Muscle layer of duodenum (tissue), 2 donors: ENCODE measurements around the gene DCTPP1.
"Not testable (repeated sequence)": the region's sequence is repeated elsewhere in the genome, so short reads cannot be mapped to it uniquely, and the experiment has no call there.

Source experiments
- H3K27ac ChIP-seq: one replicate; pipeline ENCODE4 v1.7.0; 2013; ENCODE audit warnings: mild to moderate bottlenecking, low read length
- H3K27me3 ChIP-seq: one replicate; pipeline ENCODE4 v1.7.0; 2013; ENCODE audit warnings: low read depth, mild to moderate bottlenecking, control low read depth, low read length
- H3K36me3 ChIP-seq, 2 donors: one replicate each; pipeline ENCODE4 v1.7.0; 2013; ENCODE audit warnings: low read length in 2 of 2, control low read depth in 1 of 2, mild to moderate bottlenecking in 1 of 2; ENCODE audit not compliant: insufficient read depth in 2 of 2, control insufficient read depth in 1 of 2
- H3K4me1 ChIP-seq, 2 donors: one replicate each; pipeline ENCODE4 v1.7.0; 2013; ENCODE audit warnings: low read length in 2 of 2, mild to moderate bottlenecking in 2 of 2, control low read depth in 1 of 2, moderate library complexity in 1 of 2; ENCODE audit not compliant: insufficient read depth in 2 of 2, control insufficient read depth in 1 of 2
- H3K4me3 ChIP-seq, 2 donors: one replicate each; pipeline ENCODE4 v1.7.0; 2013; ENCODE audit warnings: low read length in 2 of 2, low read depth in 1 of 2, mild to moderate bottlenecking in 1 of 2
- H3K9me3 ChIP-seq, 2 donors: one replicate each; pipeline ENCODE4 v1.7.0; 2013; ENCODE audit warnings: low read length in 2 of 2, control low read depth in 1 of 2, mild to moderate bottlenecking in 1 of 2; ENCODE audit not compliant: control insufficient read depth in 1 of 2
- donor health status: healthy.

The DCTPP1 gene

GRCh38 chr16:30407804-30408534 lies 21.9 kb downstream of the DCTPP1 start:
- Histone ChIP-seq H3K36me3 (peaks cover 9% of the 10 kb centered on the region in 2 donors), H3K9me3 (no peaks in the 10 kb centered on the region), H3K27me3 (no peaks in the 10 kb centered on the region), H3K27ac (no peak overlapping the region), H3K4me3 (peak overlapping the region; percentile 72 to 75), H3K4me1 (peaks cover 14 to 20% of the 10 kb centered on the region in 2 donors)

DNA sequence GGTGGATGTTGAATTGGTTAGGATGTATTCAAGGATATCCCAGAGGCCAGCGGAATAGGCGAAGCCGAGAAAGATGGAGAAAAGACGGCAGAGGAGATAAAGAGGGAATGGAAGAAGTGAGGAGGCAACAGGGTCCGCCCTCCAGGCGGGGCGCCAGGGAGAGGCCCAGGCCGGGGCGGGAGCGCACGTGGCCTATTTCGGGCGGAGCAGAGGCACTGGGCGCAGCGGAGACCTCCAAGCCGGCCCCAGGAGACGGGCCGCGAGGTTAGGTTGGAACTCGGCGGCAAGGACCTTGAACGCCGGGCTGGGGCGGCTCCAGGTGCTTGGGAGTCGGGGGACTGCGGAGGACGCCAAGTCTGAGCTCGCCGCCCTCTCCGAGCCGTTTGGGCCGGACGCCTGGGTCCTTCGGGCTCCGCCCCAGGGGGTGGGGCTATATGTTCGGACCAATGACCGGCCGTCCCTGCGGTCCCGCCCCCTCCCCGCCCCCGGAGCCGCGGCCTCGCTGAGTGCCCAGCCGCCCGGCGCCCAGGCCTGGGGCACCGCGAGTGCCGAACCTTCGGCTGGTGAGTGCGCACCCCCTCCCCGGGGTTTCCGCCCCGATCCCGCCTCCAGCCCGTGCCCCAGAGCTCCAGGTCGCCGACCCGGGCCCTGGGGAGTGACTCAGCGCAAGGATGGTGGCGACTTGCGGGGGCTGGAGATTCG lies 22.6 kb downstream of the DCTPP1 start, which contains the start of gene ZNF771:
Gene ZNF771, plus strand, starts transcription at position 505 of the 702 bp plus-strand sequence. CDS start 448 bp downstream, outside the sequence.
- Histone ChIP-seq H3K4me3 (peak within 1 kb of the TSS; percentile 72 to 75), H3K4me1 (peaks cover 14 to 20% of the 10 kb centered on the region in 2 donors), H3K36me3 (peaks cover 9% of the 10 kb centered on the region in 2 donors), H3K9me3 (no peaks in the 10 kb centered on the region), H3K27ac (peak within 1 kb of the TSS; percentile 67), H3K27me3 (no peaks in the 10 kb centered on the region)

DNA sequence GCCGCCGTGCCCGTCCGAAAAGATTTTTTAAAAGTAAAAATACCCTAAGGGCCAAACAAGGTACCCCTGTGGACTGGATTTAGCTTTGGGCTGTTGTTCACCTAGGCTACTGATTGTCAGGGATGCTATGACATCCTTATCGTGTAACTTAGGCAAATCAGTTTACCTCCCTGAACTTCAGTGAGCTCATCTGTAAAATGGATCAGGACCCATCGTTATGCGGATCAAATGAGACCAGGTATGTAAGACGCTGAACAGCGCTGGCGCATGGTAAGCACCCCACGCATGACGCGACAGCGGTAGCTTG lies 23.1 kb downstream of the DCTPP1 start:
- Histone ChIP-seq H3K4me1 (peaks cover 14 to 20% of the 10 kb centered on the region in 2 donors), H3K36me3 (peaks cover 6% of the 10 kb centered on the region in 2 donors), H3K27me3 (no peaks in the 10 kb centered on the region), H3K27ac (peak overlapping the region; percentile 67), H3K9me3 (no peaks in the 10 kb centered on the region), H3K4me3 (peak overlapping the region; percentile 72 to 75)

DNA sequence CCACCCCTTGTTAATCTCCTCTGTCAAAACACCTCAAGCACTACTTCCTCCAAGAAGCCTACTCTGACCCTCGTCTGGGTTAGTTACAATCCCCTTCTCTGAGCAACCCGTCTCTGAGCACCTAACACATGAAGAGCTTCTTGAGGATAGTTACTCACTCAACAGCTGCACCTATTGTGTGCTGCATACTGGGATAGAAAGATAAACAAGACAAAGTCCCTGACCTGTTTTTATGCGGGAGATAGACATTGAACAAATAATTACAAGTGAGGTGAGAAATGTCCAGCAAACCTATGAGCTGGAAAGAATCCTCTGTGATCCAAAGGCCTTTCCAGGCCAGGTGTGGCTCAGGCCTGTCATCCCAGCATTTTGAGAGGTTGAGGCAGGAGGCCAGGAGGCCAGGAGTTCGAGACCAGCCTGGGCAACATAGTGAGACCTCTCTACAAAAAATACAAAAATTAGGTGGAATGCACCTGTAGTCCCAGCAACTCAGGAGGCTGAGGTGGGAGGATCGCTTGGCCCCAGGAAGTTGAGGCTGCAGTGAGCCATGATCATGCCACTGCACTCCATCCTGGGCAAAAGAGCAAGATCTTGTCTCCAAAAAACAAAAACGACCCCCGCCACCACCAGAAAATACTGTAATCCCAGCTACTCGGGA lies 27.9 kb downstream of the DCTPP1 start:
- Histone ChIP-seq H3K36me3 (peaks cover 0 to 15% of the 10 kb centered on the region in 2 donors), H3K4me3 (no peak overlapping the region), H3K27me3 (no peaks in the 10 kb centered on the region), H3K9me3 (no peaks in the 10 kb centered on the region), H3K27ac (no peak overlapping the region), H3K4me1 (peaks cover 6 to 18% of the 10 kb centered on the region in 2 donors)

- peak overlapping the region; percentile 67 to 81 for H3K4me3 ChIP-seq
- peaks cover 0 to 15% of the 10 kb centered on the region in 2 donors for H3K36me3 ChIP-seq
- no peaks in the 10 kb centered on the region for H3K9me3 ChIP-seq
- H3K4me1 ChIP-seq: peaks cover 6 to 30% of the 10 kb centered on the region in 2 donors
- H3K27ac ChIP-seq: peak overlapping the region; percentile 81
- H3K27me3 ChIP-seq: no peaks in the 10 kb centered on the region
Observed at GRCh38 chr16:30399435-30400186, 30.2 kb downstream of the DCTPP1 start.

DNA sequence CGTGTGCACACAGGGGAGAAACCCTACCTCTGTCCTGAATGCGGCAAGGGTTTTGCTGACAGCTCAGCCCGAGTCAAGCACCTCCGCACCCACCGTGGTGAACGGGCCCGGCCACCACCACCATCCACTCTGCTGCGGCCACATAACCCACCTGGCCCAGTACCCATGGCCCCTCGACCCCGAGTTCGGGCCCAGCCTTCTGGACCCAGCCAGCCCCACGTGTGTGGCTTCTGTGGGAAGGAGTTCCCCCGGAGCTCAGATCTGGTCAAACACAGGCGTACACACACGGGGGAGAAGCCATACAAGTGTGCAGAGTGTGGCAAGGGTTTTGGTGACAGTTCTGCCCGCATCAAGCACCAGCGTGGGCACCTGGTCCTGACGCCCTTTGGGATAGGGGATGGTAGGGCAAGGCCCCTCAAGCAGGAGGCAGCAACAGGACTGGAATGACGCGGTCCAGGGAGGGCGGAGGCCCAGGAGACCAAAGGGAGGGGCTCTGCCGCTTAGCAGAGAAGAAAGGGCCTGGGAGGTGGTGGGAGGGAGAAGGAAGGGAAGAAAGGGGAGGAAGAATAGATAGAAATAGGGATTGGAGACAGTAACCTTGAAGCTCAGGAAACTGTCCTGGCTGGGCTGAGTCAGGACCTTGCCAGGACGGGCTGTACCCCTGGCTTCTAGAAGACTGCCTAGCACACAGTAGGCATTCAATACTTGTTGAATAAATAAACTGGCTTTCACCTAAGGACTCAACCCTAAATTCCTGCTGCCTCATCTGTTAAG lies 31.0 kb downstream of the DCTPP1 start:
- Histone ChIP-seq H3K9me3 (no peaks in the 10 kb centered on the region), H3K4me1 (peaks cover 6 to 36% of the 10 kb centered on the region in 2 donors), H3K36me3 (peaks cover 0 to 15% of the 10 kb centered on the region in 2 donors), H3K27me3 (no peaks in the 10 kb centered on the region), H3K27ac (peak overlapping the region; percentile 81), H3K4me3 (no peak overlapping the region)

- no peak overlapping the region for H3K27ac ChIP-seq
- no peaks in the 10 kb centered on the region for H3K9me3 ChIP-seq
- no peak overlapping the region for H3K4me3 ChIP-seq
- peaks cover 0 to 15% of the 10 kb centered on the region in 2 donors for H3K36me3 ChIP-seq
- no peaks in the 10 kb centered on the region for H3K27me3 ChIP-seq
- H3K4me1 ChIP-seq: peaks cover 6 to 36% of the 10 kb centered on the region in 2 donors
Observed at GRCh38 chr16:30397776-30398660, 31.8 kb downstream of the DCTPP1 start.

DNA sequence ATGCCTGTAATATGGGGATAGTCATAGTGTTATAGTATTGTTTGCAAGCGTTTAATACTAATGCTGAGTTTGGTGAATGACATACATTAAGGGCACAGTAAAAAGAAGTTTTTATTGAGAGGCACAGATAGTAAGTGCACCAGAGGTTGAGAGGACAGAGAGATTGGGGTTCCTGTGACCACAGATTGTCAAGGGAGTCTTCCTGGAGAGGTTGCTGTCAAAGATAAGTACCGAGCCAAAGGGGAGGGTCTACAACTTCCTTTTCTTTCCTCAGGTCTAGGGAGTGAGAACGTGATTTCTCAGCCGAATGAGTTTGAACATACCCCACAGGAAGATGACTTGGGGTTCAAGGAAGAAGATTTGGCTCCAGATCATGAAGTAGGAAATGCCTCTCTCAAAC lies 32.8 kb downstream of the DCTPP1 start:
- no peaks in the 10 kb centered on the region for H3K9me3 ChIP-seq
- no peaks in the 10 kb centered on the region for H3K27me3 ChIP-seq
- H3K4me3 ChIP-seq: no peak overlapping the region
- H3K27ac ChIP-seq: no peak overlapping the region
- H3K4me1 ChIP-seq: peaks cover 6 to 36% of the 10 kb centered on the region in 2 donors
- peaks cover 0 to 15% of the 10 kb centered on the region in 2 donors for H3K36me3 ChIP-seq

GRCh38 chr16:30396627-30397026 lies 33.2 kb downstream of the DCTPP1 start:
- Histone ChIP-seq H3K36me3 (peaks cover 0 to 15% of the 10 kb centered on the region in 2 donors), H3K27ac (peak overlapping the region; percentile 37), H3K4me1 (peaks cover 6 to 36% of the 10 kb centered on the region in 2 donors), H3K4me3 (peak overlapping the region; percentile 70 to 86)
- H3K27me3 ChIP-seq, H3K9me3 ChIP-seq: not testable (repeated sequence)
